Chondrocyte (in vitro differentiated cells): ENCODE data around the gene ADGRG1. TPM values are rescaled to one million over a fixed set of nuclear protein-coding genes. Genes with fewer than 3 reads are reported as not detected.

Experiments used
- DNase-seq: peaks from one replicate; pipeline ENCODE4 v3.0.0; 2021; ENCODE audit warnings: mixed read lengths, low spot score
- H3K27ac Mint-ChIP-seq: one replicate; pipeline ENCODE4 v1.8.0; 2021; ENCODE audit warnings: mild to moderate bottlenecking, moderate library complexity, mixed read lengths; ENCODE audit not compliant: unreplicated experiment
- H3K27me3 Mint-ChIP-seq: 2 replicates; pipeline ENCODE4 v1.8.0; 2021; ENCODE audit warnings: low read depth, mixed read lengths
- H3K36me3 Mint-ChIP-seq: 2 replicates; pipeline ENCODE4 v1.8.0; 2021; ENCODE audit warnings: low read depth, mixed read lengths
- H3K4me1 Mint-ChIP-seq: 2 replicates; pipeline ENCODE4 v1.8.0; 2021; ENCODE audit warnings: low read depth, mild to moderate bottlenecking, mixed read lengths
- H3K4me3 Mint-ChIP-seq: one replicate; pipeline ENCODE4 v1.8.0; 2021; ENCODE audit warnings: mild to moderate bottlenecking, moderate library complexity, mixed read lengths; ENCODE audit not compliant: unreplicated experiment
- H3K9me3 Mint-ChIP-seq: 2 replicates; pipeline ENCODE4 v1.8.0; 2021; ENCODE audit warnings: low read depth, mixed read lengths
- total RNA-seq: library from RNA; stranded (reverse); gene quantifications from 3 replicates; pipeline ENCODE4 v1.2.1, GENCODE V29; 2021
- TF ChIP-seq, protein P1 (sequence below): fragments of 200-600 bp; sonication (generic); IDR thresholded peaks from 2 replicates; pipeline ENCODE4 v1.5.0; 2021; ENCODE audit warnings: antibody characterized with exemption, mild to moderate bottlenecking, moderate library complexity

ADGRG1 gene
- total RNA-seq, 1 donor from 2014 or later: 57.8 TPM

DNA sequence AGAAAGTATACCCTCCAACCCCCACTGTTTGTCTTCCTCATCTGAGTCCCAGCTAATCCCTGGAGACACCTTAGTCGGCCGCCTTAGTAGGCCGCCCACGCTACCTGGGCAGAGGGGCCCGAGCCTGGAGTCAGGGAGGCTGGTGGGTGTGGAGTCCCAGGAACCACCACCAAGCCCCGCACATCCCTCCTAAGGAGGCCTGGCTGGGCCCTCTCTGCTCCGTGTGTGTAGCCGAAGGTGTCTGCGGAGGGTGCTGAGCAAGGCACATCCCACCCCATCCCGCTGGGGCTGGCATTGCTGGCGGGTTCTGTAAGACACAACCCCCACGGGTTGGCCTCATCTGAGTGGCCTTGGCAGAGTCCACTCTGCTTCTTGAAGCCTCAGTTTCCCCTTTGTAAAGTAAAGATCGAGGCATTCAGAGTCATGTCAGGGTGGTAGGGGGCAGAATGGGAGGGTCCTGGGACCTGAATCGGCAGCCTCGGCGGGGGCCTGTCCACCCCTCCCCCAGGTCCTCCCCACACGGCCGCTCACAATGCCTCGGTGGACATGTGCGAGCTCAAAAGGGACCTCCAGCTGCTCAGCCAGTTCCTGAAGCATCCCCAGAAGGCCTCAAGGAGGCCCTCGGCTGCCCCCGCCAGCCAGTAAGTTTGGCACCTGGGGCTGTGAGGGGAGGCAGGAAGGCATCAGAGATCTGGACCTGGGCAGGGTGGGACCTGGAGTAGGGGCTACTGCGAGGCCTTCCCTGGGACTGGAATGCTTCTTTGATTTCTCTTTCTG is 24.5 kb downstream of the ADGRG1 start:
- DNase-seq: no peak
- peaks cover 8% of the 10 kb centered on the region for H3K36me3 Mint-ChIP-seq
- no peaks in the 10 kb centered on the region for H3K9me3 Mint-ChIP-seq
- no peak overlapping the region for H3K4me3 Mint-ChIP-seq
- H3K27ac Mint-ChIP-seq: no peak overlapping the region
- H3K4me1 Mint-ChIP-seq: peaks cover 16% of the 10 kb centered on the region
- TF ChIP-seq, protein P1, sequence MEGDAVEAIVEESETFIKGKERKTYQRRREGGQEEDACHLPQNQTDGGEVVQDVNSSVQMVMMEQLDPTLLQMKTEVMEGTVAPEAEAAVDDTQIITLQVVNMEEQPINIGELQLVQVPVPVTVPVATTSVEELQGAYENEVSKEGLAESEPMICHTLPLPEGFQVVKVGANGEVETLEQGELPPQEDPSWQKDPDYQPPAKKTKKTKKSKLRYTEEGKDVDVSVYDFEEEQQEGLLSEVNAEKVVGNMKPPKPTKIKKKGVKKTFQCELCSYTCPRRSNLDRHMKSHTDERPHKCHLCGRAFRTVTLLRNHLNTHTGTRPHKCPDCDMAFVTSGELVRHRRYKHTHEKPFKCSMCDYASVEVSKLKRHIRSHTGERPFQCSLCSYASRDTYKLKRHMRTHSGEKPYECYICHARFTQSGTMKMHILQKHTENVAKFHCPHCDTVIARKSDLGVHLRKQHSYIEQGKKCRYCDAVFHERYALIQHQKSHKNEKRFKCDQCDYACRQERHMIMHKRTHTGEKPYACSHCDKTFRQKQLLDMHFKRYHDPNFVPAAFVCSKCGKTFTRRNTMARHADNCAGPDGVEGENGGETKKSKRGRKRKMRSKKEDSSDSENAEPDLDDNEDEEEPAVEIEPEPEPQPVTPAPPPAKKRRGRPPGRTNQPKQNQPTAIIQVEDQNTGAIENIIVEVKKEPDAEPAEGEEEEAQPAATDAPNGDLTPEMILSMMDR: no peak
- no peaks in the 10 kb centered on the region for H3K27me3 Mint-ChIP-seq

DNA sequence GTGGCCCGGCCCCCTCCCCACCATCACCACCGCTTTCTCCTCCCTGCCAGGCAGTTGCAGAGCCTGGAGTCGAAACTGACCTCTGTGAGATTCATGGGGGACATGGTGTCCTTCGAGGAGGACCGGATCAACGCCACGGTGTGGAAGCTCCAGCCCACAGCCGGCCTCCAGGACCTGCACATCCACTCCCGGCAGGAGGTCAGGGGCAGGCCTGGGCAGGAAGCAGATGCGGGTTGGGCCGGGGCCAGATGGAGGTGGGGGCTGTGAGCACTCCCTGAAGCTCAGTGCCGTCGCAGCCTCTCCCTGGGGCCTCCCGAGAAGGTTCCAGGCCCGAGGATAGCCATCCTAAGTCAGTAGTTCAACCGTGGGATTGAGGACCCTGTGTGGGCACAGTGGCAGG is 25.5 kb downstream of the ADGRG1 start:
- H3K27ac Mint-ChIP-seq: no peak overlapping the region
- H3K4me3 Mint-ChIP-seq: no peak overlapping the region
- peaks cover 16% of the 10 kb centered on the region for H3K4me1 Mint-ChIP-seq
- no peaks in the 10 kb centered on the region for H3K27me3 Mint-ChIP-seq
- H3K9me3 Mint-ChIP-seq: no peaks in the 10 kb centered on the region
- H3K36me3 Mint-ChIP-seq: peaks cover 10% of the 10 kb centered on the region
- TF ChIP-seq, protein P1: no peak
- DNase-seq: no peak

DNA sequence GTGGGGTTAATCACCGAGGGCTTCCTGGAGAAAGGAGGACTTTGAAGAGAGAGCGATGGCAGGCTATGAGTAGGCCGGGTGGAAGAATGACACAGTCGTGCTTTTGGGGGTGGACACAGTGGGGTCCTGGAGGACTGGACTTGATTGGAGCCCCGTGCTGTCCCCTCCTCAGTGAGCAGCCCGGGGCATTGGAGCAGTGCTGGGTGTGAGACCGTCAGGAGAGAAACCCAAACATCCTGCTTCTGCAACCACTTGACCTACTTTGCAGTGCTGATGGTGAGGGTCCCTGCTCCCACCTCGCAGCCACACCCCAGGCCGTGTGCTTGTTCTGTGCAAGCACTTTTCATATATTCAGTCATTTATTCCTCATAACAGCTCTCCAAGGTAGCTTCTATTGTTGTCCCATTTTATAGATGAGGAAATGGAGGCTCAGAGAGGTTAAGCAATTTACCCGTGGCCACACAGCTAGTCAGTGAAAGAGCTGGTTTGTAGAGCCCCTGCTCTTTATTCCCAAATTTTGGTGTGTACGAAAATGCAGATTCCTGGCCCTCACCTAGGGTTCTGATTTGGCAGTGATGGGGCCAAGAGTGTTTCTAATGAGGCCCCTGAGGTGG is 28.0 kb downstream of the ADGRG1 start:
- Mint-ChIP-seq H3K36me3 (peaks cover 10% of the 10 kb centered on the region), H3K4me3 (no peak overlapping the region), H3K9me3 (no peaks in the 10 kb centered on the region), H3K4me1 (peaks cover 16% of the 10 kb centered on the region), H3K27ac (no peak overlapping the region), H3K27me3 (no peaks in the 10 kb centered on the region)
- TF ChIP-seq, protein P1: no peak
- no peak for DNase-seq

DNA sequence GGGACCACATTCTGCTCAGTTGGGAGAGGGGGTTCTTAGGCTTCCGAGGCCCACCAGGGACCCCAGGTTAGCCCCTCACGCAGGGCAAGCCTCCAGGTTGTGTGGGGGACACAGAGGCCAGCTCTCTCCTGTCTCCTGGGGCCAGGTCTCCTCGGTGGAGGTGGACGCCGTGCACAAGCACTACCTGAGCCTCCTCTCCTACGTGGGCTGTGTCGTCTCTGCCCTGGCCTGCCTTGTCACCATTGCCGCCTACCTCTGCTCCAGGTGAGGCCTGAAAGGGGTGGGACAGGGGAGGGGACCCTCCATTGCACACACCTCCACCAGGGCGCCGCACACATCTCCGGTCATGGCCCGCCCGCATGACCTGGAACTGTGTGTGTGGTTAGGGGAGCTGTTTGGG is 28.8 kb downstream of the ADGRG1 start:
- TF ChIP-seq, protein P1: no peak
- no peaks in the 10 kb centered on the region for H3K9me3 Mint-ChIP-seq
- H3K27ac Mint-ChIP-seq: no peak overlapping the region
- no peaks in the 10 kb centered on the region for H3K27me3 Mint-ChIP-seq
- peaks cover 7% of the 10 kb centered on the region for H3K36me3 Mint-ChIP-seq
- H3K4me3 Mint-ChIP-seq: no peak overlapping the region
- no peak for DNase-seq
- H3K4me1 Mint-ChIP-seq: peaks cover 16% of the 10 kb centered on the region

DNA sequence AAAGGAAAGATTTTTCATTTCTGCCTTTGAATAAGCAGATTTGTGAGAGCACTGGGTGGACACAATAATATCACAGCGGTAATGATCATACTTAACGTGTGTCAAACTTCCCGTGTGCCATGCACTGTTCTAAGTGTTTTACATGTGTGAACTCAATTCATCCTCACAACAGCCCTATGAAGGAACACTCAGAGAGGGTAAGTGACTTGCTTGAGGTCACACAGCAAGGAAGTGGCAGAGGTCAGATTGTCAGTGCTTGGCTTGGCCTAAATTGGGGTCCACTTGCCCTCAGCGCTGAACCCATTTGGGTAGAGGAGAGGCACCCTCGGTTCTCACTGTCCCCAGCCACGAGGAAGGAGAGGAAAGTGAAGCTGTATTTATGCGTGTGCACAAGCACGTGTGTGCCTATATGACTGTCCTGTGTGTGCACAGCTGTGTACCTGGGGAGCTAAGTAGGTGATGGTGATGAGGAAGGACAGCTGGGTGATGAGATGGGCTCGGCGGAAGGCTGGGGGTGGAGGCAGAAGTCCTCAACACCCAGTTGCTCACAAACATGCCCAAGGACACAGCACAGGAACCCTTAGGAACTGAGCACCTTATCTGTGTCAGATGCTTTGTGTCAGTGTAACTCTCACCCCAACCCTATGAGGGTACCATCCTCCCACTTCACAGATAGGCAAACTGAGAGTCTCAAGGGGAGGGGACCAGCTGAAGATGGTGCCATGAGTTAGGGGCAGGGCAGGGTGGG is 29.9 kb downstream of the ADGRG1 start:
- Mint-ChIP-seq H3K27ac (no peak overlapping the region), H3K4me1 (peaks cover 16% of the 10 kb centered on the region), H3K36me3 (peaks cover 9% of the 10 kb centered on the region), H3K9me3 (no peaks in the 10 kb centered on the region), H3K27me3 (no peaks in the 10 kb centered on the region), H3K4me3 (no peak overlapping the region)
- DNase-seq: no peak
- TF ChIP-seq, protein P1: no peak
